Measurements from ENCODE around the gene ADRM1.
A peak's percentile ranks its signal among the peaks of the same experiment; 100 is the strongest.

ADRM1 gene

GRCh38 chr20:62337558-62338293, 34.9 kb downstream of the ADRM1 start:
- DNase-seq (ENCODE audit: low spot score) = no peak

- DNase-seq (ENCODE audit: low spot score) = no peak
These were observed 35.5 kb downstream of the ADRM1 start for GRCh38 chr20:62338294-62338620.

GRCh38 chr20:62339647-62340062, 36.9 kb downstream of the ADRM1 start:
- DNase-seq (ENCODE audit: low spot score) = no peak

- DNase-seq (ENCODE audit: low spot score) = no peak
These were observed 40.1 kb downstream of the ADRM1 start for GRCh38 chr20:62342910-62343309.

- DNase-seq (ENCODE audit: low spot score) = no peak
These were observed 41.3 kb downstream of the ADRM1 start for GRCh38 chr20:62344092-62344491.

GRCh38 chr20:62344782-62345181, 42.0 kb downstream of the ADRM1 start:
- DNase-seq (ENCODE audit: low spot score) = no peak

GRCh38 chr20:62345681-62346370, 43.0 kb downstream of the ADRM1 start:
- no peak for DNase-seq (ENCODE audit: low spot score)

GRCh38 chr20:62346398-62347150, 43.8 kb downstream of the ADRM1 start:
- no peak for DNase-seq (ENCODE audit: low spot score)

GRCh38 chr20:62347151-62347404, 44.3 kb downstream of the ADRM1 start:
- no peak for DNase-seq (ENCODE audit: low spot score)

GRCh38 chr20:62347445-62347844, 44.6 kb downstream of the ADRM1 start:
- DNase-seq (ENCODE audit: low spot score) = no peak

- no peak for DNase-seq (ENCODE audit: low spot score)
These were observed 45.8 kb downstream of the ADRM1 start for GRCh38 chr20:62348604-62349003.

- no peak for DNase-seq (ENCODE audit: low spot score)
These were observed 46.8 kb downstream of the ADRM1 start for GRCh38 chr20:62349556-62350097.

GRCh38 chr20:62350098-62350628, 47.4 kb downstream of the ADRM1 start:
- DNase-seq (ENCODE audit: low spot score) = no peak

- no peak for DNase-seq (ENCODE audit: low spot score)
These were observed 48.0 kb downstream of the ADRM1 start for GRCh38 chr20:62350629-62351422.

GRCh38 chr20:62351469-62352401, 48.9 kb downstream of the ADRM1 start:
- DNase-seq (ENCODE audit: low spot score) = no peak

GRCh38 chr20:62352402-62353288, 49.8 kb downstream of the ADRM1 start:
- DNase-seq (ENCODE audit: low spot score) = peak; percentile 50

GRCh38 chr20:62353289-62354030, 50.7 kb downstream of the ADRM1 start:
- no peak for DNase-seq (ENCODE audit: low spot score)

GRCh38 chr20:62354031-62354808, 51.4 kb downstream of the ADRM1 start:
- no peak for DNase-seq (ENCODE audit: low spot score)
